PC-9 (cell line): Measurements from ENCODE around the gene PDE4D.

Experiments
- EZH2 ChIP-seq: fragments of 200-600 bp; sonication (generic); IDR thresholded peaks from 2 replicates; pipeline ENCODE4 v1.8.0; 2017; ENCODE audit warnings: antibody characterized with exemption, low read depth
- TF ChIP-seq, protein P1 (sequence below): fragments of 200-600 bp; sonication (generic); conservative IDR thresholded peaks from 2 replicates; pipeline ENCODE4 v1.6.1; 2017; ENCODE audit warnings: mixed run types, antibody characterized with exemption, mild to moderate bottlenecking, moderate library complexity

DNA sequence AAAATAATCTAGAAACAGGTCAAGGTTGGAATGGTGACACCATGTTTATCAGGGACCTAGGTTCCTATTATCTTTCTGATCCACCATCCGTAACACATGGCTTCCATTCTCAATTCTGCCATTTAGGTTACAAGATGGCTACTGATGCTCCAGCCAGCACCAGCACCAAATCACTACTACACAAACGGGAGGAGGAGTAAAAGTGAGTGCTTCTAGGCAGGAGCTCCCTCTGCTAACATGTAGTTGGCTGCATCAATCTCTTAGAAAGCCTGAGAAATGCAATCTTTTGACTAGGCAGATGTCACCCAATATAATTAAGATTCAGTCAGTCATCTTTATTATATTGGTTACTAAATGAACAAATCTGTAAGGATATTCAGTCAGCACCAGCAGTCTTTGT, 794.8 kb downstream of the PDE4D start:
- TF ChIP-seq EZH2, result no peak
- TF ChIP-seq, protein P1, sequence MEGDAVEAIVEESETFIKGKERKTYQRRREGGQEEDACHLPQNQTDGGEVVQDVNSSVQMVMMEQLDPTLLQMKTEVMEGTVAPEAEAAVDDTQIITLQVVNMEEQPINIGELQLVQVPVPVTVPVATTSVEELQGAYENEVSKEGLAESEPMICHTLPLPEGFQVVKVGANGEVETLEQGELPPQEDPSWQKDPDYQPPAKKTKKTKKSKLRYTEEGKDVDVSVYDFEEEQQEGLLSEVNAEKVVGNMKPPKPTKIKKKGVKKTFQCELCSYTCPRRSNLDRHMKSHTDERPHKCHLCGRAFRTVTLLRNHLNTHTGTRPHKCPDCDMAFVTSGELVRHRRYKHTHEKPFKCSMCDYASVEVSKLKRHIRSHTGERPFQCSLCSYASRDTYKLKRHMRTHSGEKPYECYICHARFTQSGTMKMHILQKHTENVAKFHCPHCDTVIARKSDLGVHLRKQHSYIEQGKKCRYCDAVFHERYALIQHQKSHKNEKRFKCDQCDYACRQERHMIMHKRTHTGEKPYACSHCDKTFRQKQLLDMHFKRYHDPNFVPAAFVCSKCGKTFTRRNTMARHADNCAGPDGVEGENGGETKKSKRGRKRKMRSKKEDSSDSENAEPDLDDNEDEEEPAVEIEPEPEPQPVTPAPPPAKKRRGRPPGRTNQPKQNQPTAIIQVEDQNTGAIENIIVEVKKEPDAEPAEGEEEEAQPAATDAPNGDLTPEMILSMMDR, result no peak
